NCI-H2081 treated with DMSO at 0.1 percent for 48 hours (cell line): ENCODE measurements around the gene ZNF385B.
"Not testable (repeated sequence)": the region's sequence is repeated elsewhere in the genome, so short reads cannot be mapped to it uniquely, and the experiment has no call there.

Source experiments
- DNase-seq: peaks from one replicate; lab custom pipeline; 2025; lab: John Stamatoyannopoulos, UW

Gene ZNF385B

GRCh38 chr2:179631769-179632385 is 229.5 kb downstream of the ZNF385B start:
- not testable (repeated sequence) for DNase-seq

- not testable (repeated sequence) for DNase-seq
These were observed 231.6 kb downstream of the ZNF385B start for GRCh38 chr2:179629776-179630175.

GRCh38 chr2:179626261-179626660 is 235.2 kb downstream of the ZNF385B start:
- DNase-seq, result no peak

- no peak for DNase-seq
These were observed 238.6 kb downstream of the ZNF385B start for GRCh38 chr2:179622635-179623300.

- DNase-seq, result no peak
These were observed 239.3 kb downstream of the ZNF385B start for GRCh38 chr2:179622112-179622511.

GRCh38 chr2:179619947-179620467 is 241.4 kb downstream of the ZNF385B start:
- DNase-seq, result no peak

GRCh38 chr2:179614121-179614520 is 247.3 kb downstream of the ZNF385B start:
- DNase-seq, result no peak

GRCh38 chr2:179613701-179614100 is 247.7 kb downstream of the ZNF385B start:
- no peak for DNase-seq

GRCh38 chr2:179613299-179613651 is 248.1 kb downstream of the ZNF385B start:
- no peak for DNase-seq

- no peak for DNase-seq
These were observed 248.7 kb downstream of the ZNF385B start for GRCh38 chr2:179612591-179613298.

GRCh38 chr2:179612108-179612507 is 249.3 kb downstream of the ZNF385B start:
- no peak for DNase-seq

- DNase-seq, result no peak
These were observed 255.3 kb downstream of the ZNF385B start for GRCh38 chr2:179606141-179606540.

- no peak for DNase-seq
These were observed 256.1 kb downstream of the ZNF385B start for GRCh38 chr2:179605341-179605740.

- DNase-seq, result no peak
These were observed 256.8 kb downstream of the ZNF385B start for GRCh38 chr2:179604598-179604997.

- DNase-seq, result no peak
These were observed 259.0 kb downstream of the ZNF385B start for GRCh38 chr2:179602452-179602851.

- no peak for DNase-seq
These were observed 265.4 kb downstream of the ZNF385B start for GRCh38 chr2:179596018-179596417.

- DNase-seq, result no peak
These were observed 266.1 kb downstream of the ZNF385B start for GRCh38 chr2:179595284-179595683.

GRCh38 chr2:179594268-179595112 is 266.9 kb downstream of the ZNF385B start:
- no peak for DNase-seq

GRCh38 chr2:179593323-179593722 is 268.1 kb downstream of the ZNF385B start:
- no peak for DNase-seq

GRCh38 chr2:179592167-179592936 is 269.1 kb downstream of the ZNF385B start:
- no peak for DNase-seq

- DNase-seq, result no peak
These were observed 269.7 kb downstream of the ZNF385B start for GRCh38 chr2:179591690-179592089.
